ENCODE results near the gene KIRREL1. TPM values are rescaled to one million over a fixed set of nuclear protein-coding genes. Genes with fewer than 3 reads are reported as not detected.

The KIRREL1 gene
- total and polyA plus RNA-seq, 2 experiments from 2014 or later: 5.1 to 35.2 TPM

DNA sequence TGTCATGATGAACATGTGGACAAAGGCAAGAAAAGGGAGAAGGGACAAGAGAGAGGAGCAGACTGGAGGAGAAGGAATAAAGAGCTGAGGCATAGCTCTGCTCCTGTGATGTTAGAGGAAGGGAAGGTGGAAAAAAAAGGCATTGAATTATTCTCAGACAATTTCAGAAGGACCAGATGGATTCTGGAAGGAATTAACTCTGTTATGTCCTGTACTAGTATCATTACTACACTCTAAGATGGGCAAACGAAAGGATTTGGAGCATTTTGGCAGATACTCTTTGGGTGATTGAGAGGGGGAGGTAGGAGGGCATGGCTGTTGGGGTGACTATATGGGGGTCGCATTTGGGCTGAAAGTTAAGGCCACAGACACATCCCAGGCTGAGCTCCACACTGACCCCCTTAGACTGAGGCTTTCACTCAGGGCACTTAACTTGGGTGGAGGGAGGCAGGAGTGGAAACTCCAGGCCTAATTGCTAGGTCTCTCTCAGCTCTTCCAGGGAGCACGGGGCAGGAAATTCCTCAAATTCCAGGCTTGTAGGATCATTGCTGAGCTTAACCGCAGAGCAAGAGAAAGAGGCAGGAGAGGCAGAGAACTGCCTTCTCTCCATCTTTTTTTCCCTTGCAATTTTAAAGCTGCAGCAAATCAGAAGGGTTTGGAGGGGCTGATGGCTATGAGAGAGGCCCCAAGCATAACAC lies 25.9 kb downstream of the KIRREL1 start:
- no peaks in the 10 kb centered on the region for H4K20me1 ChIP-seq (replicated peaks; ENCODE audit: insufficient read depth)

More for the DNA sequence above, 25.9 kb downstream of the KIRREL1 start:
- H3K4me2 ChIP-seq: peak overlapping the region; percentile 71
- H2AFZ ChIP-seq: no peak overlapping the region
- peaks cover 78% of the 10 kb centered on the region for H3K4me1 ChIP-seq (ENCODE audit: insufficient read depth)
- DNase-seq (ENCODE audit: low spot score) (peak; percentile 94), ATAC-seq (peak; percentile 88)
- H3F3A ChIP-seq (replicated peaks; ENCODE audit: low read depth): no peaks in the 10 kb centered on the region
- H3K27me3 Mint-ChIP-seq (ENCODE audit: insufficient read depth, low read depth, poor library complexity): peaks cover 9% of the 10 kb centered on the region
- H3K4me3 ChIP-seq: peak overlapping the region; percentile 41
- no peaks in the 10 kb centered on the region; the same call in 2 of the 3 replicates for H3K36me3 Mint-ChIP-seq (ENCODE audit: low read depth)
- peak overlapping the region; percentile 99 for H3K27ac ChIP-seq (ENCODE audit: low read depth)
- peak overlapping the region; percentile 97 for H3K27ac Mint-ChIP-seq
- no peaks in the 10 kb centered on the region for H3K27me3 ChIP-seq (ENCODE audit: insufficient read depth)
- H3K79me2 ChIP-seq (replicated peaks; ENCODE audit: insufficient read depth): peaks cover 86% of the 10 kb centered on the region
- peaks cover 92% of the 10 kb centered on the region for H3K4me1 Mint-ChIP-seq
- H3K36me3 ChIP-seq (ENCODE audit: insufficient read depth): no peaks in the 10 kb centered on the region
- H3K4me3 Mint-ChIP-seq: peak overlapping the region; percentile 36
- H3K9me3 Mint-ChIP-seq: no peaks in the 10 kb centered on the region
- no peaks in the 10 kb centered on the region for H3K9me2 ChIP-seq (ENCODE audit: insufficient read depth)
- TF ChIP-seq EZH2phosphoT487 (IDR thresholded peaks at IDR 0.05; ENCODE audit: unreplicated experiment) (no peak), EZH2 (IDR thresholded peaks at IDR 0.05; ENCODE audit: low read depth, unreplicated experiment) (no peak), POLR2AphosphoS5 (IDR thresholded peaks at IDR 0.05; ENCODE audit: low read depth) (peak; percentile 20; the same call in 1 of the 2 replicates), ZNF331 (CRISPR knock-in tag; IDR thresholded peaks at IDR 0.05; ENCODE audit: low read depth) (no peak; the same call in 1 of the 2 replicates), ZNF114 (CRISPR knock-in tag; IDR thresholded peaks at IDR 0.05) (no peak), STAT1 (IDR thresholded peaks at IDR 0.05; ENCODE audit: unreplicated experiment) (no peak), CREB1 (CRISPR knock-in tag; IDR thresholded peaks at IDR 0.05; ENCODE audit: low read depth) (peak; percentile 41; the same call in 1 of the 2 replicates), NANOG (IDR thresholded peaks at IDR 0.05; ENCODE audit: borderline replicate concordance) (no peak; the same call in 1 of the 2 replicates), JUNB (IDR thresholded peaks at IDR 0.05; ENCODE audit: unreplicated experiment) (no peak)
- TF ChIP-seq, protein P1, sequence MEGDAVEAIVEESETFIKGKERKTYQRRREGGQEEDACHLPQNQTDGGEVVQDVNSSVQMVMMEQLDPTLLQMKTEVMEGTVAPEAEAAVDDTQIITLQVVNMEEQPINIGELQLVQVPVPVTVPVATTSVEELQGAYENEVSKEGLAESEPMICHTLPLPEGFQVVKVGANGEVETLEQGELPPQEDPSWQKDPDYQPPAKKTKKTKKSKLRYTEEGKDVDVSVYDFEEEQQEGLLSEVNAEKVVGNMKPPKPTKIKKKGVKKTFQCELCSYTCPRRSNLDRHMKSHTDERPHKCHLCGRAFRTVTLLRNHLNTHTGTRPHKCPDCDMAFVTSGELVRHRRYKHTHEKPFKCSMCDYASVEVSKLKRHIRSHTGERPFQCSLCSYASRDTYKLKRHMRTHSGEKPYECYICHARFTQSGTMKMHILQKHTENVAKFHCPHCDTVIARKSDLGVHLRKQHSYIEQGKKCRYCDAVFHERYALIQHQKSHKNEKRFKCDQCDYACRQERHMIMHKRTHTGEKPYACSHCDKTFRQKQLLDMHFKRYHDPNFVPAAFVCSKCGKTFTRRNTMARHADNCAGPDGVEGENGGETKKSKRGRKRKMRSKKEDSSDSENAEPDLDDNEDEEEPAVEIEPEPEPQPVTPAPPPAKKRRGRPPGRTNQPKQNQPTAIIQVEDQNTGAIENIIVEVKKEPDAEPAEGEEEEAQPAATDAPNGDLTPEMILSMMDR (conservative IDR thresholded peaks at IDR 0.05; ENCODE audit: low read depth in 2 of 2): 0 out of 4 replicates have a peak, but pooled peaks of 1 of the 2 experiments have one; percentile 6
- TF ChIP-seq, protein P2, sequence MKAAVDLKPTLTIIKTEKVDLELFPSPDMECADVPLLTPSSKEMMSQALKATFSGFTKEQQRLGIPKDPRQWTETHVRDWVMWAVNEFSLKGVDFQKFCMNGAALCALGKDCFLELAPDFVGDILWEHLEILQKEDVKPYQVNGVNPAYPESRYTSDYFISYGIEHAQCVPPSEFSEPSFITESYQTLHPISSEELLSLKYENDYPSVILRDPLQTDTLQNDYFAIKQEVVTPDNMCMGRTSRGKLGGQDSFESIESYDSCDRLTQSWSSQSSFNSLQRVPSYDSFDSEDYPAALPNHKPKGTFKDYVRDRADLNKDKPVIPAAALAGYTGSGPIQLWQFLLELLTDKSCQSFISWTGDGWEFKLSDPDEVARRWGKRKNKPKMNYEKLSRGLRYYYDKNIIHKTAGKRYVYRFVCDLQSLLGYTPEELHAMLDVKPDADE (IDR thresholded peaks at IDR 0.05): peak; percentile 77
- TF ChIP-seq, protein P3, sequence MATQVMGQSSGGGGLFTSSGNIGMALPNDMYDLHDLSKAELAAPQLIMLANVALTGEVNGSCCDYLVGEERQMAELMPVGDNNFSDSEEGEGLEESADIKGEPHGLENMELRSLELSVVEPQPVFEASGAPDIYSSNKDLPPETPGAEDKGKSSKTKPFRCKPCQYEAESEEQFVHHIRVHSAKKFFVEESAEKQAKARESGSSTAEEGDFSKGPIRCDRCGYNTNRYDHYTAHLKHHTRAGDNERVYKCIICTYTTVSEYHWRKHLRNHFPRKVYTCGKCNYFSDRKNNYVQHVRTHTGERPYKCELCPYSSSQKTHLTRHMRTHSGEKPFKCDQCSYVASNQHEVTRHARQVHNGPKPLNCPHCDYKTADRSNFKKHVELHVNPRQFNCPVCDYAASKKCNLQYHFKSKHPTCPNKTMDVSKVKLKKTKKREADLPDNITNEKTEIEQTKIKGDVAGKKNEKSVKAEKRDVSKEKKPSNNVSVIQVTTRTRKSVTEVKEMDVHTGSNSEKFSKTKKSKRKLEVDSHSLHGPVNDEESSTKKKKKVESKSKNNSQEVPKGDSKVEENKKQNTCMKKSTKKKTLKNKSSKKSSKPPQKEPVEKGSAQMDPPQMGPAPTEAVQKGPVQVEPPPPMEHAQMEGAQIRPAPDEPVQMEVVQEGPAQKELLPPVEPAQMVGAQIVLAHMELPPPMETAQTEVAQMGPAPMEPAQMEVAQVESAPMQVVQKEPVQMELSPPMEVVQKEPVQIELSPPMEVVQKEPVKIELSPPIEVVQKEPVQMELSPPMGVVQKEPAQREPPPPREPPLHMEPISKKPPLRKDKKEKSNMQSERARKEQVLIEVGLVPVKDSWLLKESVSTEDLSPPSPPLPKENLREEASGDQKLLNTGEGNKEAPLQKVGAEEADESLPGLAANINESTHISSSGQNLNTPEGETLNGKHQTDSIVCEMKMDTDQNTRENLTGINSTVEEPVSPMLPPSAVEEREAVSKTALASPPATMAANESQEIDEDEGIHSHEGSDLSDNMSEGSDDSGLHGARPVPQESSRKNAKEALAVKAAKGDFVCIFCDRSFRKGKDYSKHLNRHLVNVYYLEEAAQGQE (IDR thresholded peaks at IDR 0.05; ENCODE audit: unreplicated experiment): no peak
- TF ChIP-seq, protein P4, sequence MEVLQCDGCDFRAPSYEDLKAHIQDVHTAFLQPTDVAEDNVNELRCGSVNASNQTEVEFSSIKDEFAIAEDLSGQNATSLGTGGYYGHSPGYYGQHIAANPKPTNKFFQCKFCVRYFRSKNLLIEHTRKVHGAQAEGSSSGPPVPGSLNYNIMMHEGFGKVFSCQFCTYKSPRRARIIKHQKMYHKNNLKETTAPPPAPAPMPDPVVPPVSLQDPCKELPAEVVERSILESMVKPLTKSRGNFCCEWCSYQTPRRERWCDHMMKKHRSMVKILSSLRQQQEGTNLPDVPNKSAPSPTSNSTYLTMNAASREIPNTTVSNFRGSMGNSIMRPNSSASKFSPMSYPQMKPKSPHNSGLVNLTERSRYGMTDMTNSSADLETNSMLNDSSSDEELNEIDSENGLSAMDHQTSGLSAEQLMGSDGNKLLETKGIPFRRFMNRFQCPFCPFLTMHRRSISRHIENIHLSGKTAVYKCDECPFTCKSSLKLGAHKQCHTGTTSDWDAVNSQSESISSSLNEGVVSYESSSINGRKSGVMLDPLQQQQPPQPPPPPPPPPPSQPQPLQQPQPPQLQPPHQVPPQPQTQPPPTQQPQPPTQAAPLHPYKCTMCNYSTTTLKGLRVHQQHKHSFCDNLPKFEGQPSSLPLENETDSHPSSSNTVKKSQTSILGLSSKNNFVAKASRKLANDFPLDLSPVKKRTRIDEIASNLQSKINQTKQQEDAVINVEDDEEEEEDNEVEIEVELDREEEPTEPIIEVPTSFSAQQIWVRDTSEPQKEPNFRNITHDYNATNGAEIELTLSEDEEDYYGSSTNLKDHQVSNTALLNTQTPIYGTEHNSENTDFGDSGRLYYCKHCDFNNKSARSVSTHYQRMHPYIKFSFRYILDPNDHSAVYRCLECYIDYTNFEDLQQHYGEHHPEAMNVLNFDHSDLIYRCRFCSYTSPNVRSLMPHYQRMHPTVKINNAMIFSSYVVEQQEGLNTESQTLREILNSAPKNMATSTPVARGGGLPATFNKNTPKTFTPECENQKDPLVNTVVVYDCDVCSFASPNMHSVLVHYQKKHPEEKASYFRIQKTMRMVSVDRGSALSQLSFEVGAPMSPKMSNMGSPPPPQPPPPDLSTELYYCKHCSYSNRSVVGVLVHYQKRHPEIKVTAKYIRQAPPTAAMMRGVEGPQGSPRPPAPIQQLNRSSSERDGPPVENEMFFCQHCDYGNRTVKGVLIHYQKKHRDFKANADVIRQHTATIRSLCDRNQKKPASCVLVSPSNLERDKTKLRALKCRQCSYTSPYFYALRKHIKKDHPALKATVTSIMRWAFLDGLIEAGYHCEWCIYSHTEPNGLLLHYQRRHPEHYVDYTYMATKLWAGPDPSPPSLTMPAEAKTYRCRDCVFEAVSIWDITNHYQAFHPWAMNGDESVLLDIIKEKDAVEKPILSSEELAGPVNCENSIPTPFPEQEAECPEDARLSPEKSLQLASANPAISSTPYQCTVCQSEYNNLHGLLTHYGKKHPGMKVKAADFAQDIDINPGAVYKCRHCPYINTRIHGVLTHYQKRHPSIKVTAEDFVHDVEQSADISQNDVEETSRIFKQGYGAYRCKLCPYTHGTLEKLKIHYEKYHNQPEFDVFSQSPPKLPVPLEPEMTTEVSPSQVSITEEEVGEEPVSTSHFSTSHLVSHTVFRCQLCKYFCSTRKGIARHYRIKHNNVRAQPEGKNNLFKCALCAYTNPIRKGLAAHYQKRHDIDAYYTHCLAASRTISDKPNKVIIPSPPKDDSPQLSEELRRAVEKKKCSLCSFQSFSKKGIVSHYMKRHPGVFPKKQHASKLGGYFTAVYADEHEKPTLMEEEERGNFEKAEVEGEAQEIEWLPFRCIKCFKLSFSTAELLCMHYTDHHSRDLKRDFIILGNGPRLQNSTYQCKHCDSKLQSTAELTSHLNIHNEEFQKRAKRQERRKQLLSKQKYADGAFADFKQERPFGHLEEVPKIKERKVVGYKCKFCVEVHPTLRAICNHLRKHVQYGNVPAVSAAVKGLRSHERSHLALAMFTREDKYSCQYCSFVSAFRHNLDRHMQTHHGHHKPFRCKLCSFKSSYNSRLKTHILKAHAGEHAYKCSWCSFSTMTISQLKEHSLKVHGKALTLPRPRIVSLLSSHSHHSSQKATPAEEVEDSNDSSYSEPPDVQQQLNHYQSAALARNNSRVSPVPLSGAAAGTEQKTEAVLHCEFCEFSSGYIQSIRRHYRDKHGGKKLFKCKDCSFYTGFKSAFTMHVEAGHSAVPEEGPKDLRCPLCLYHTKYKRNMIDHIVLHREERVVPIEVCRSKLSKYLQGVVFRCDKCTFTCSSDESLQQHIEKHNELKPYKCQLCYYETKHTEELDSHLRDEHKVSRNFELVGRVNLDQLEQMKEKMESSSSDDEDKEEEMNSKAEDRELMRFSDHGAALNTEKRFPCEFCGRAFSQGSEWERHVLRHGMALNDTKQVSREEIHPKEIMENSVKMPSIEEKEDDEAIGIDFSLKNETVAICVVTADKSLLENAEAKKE (CRISPR knock-in tag; IDR thresholded peaks at IDR 0.05): peak; percentile 21; the same call in 1 of the 2 replicates

Data from GM23338 (cell line).